DOHH2 (cell line): ENCODE data around the gene LILRB2.

Source experiments
- CTCF ChIP-seq: fragments of 200-600 bp; sonication (generic); IDR thresholded peaks from one replicate; pipeline ENCODE4 v1.5.1; 2014; ENCODE audit warnings: antibody characterized with exemption, mild to moderate bottlenecking, low read depth, low read length; ENCODE audit not compliant: poor library complexity, severe bottlenecking
- EZH2phosphoT487 ChIP-seq: fragments of 200-600 bp; sonication (generic); IDR thresholded peaks from 2 replicates; pipeline ENCODE4 v1.6.1; 2017; ENCODE audit warnings: borderline replicate concordance, mild to moderate bottlenecking, antibody characterized with exemption, low read length, moderate library complexity, mixed read lengths

GRCh38 chr19:54256250-54257115 lies 24.4 kb downstream of the LILRB2 start:
- no peak for TF ChIP-seq CTCF
- TF ChIP-seq EZH2phosphoT487, result no peak
